Limb (tissue), 2 donors: ENCODE data around the gene PCDH12.

Experiments
- DNase-seq, 2 donors: peaks; one replicate each; pipeline ENCODE4 v3.0.0-alpha.2; 2016; ENCODE audit errors: extremely low spot score in 2 of 2

PCDH12 gene

DNA sequence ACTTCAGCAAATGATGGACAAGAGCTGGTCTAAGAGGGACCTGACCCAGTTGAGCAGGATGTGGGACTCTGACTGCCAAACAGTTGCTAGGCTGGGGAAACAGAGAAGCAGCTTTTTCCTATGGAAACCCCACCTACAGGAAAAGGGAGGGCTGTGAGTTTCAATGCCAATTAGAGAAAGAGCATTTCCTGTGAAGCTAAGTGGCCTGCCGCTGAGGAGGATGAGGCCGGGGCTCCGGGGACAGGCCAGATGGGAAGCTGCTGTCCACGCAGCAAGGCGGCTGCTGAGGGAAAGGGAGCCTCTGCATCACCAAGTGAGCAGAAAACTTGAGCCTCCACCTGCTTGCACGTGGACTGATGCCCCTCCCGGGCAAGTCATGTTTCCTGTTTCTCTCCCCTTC, at the start of gene PCDH12:
TSS of gene PCDH12 (minus strand) at position 90 of the 400 bp plus-strand sequence. CDS start 351 bp downstream, outside the sequence.
- no peak for DNase-seq

DNA sequence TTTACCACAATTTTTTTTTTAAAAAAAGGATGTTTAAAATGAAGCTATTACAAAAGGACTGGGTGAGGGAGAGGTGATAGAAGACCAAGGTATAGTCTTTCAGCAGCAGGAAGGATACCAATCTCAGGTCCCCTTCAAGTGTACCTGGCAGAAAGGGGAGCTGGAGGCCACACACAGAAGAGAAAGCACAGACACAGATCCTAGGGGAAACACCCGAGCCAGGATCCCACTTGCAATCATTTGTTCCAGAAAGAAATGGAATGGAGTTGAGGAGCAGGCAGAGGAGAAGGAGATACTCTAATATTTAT, 49.2 kb upstream of the PCDH12 start:
- no peak for DNase-seq

DNA sequence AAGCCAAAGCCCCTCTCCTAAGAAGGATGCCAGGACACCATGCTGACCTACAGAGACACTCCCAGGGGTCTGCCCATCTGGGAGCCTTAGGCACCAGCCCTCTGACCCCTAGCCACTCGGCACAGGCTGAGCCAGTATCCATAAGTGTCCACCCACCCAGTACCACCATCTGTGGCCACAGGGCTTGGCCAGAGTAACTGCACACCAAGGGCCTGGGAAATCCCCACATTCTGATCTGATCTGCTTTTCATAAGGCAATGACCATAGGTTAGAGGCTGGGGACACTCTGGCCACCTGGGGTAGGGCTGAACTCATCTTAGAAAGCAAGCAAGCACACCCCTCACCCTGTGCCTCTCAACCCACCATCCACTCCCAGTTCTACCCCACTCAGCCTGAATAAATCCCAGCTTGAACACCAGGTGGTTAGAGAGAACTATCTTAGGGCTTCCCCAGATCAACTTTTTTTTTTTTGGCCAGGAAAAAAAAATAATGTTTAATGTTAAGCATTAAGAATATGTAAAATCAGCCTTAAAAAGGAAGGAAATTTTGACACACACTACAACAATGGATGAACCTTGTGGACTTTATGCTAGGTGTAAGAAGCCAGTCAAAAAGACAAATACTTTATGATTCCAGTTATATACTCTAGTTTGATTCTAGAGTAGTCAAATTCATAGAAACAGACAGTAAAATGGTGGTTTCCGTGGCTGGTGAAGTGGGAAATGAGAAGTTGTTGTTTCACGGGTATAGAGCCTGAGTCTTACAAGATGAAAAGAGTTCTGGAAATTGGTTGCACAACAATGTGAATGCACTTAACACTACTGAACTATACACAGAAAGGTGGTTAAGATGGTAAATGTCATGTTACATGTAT, 48.6 kb upstream of the PCDH12 start:
- no peak for DNase-seq

DNA sequence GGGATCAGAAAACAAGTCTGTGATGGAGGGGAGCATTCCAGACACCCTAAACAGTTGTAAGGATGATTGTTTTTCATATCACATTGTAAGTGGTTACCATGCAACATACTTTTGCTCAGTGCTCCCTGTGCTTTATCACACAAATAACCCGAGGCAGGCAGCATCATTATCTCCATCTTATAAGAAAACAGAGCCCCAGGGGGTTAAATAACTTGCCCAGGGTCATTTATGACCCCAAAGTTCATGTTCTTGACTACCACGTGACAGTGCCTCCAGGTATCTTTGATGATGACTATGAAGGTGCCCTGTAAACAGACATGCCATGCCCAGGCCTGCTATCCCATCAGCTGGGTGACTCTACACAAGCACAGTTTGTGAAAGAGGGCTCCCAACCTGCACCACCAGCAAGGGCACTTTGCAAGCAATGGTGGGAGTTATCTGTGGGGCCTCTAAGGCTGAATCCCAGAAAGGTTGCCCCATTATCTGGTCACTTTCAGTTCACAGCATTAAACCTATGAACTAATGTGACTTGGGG, 45.3 kb upstream of the PCDH12 start:
- no peak for DNase-seq

DNA sequence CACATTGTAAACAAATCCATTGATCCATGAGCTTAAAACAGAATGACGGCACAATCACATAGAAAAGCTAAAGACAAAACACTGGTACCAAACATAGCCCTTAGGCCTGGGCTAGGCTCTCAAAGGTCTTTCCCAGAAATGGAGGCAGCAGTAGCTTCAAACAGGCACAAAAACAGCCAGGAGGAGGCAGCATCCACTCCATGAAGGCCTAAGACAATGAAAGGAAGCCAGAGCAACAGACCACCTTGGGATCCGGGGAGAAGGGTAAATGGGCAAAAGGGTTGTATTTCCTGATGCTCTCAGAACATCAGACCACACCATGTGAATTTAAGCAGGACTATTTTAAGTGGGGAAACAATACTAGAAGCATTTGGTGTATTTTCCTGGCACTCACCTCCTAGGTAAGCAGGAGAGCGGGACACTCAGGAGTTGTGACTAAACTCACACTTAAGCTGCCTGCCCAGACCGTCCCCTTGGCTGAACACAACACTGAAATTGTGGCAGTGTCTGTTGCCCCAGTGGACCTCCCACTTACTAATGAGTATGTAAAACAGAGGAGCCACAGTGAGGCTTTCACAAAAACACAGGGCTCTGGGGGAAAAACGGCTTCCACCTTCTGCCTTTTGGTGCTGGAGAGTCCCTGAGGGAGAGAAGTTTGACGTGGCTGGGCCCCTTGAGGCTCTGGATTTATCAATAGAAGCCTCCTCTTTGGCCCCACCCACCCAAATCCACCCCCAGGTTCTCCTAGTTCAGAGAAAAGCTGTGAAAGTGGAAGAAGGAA, 42.9 kb upstream of the PCDH12 start:
- no peak for DNase-seq

DNA sequence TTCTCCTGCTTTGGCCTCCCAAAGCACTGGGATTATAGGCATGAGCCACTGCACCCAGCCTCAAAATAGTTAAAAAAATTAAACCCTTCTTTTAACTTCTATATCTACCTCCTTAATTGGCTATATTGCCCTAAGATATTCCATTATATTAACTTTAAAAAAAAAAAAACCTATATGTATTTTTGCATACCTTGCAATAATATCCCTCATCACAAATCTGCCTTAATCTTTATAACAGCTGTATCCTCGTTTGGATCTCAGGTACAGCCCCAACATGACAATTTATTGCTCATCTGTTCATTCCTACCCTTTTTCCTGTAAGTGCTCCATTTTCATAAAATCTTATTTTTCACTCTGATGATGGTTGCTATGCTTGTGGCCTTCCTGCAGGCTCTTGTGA, 42.2 kb upstream of the PCDH12 start:
- DNase-seq: no peak

DNA sequence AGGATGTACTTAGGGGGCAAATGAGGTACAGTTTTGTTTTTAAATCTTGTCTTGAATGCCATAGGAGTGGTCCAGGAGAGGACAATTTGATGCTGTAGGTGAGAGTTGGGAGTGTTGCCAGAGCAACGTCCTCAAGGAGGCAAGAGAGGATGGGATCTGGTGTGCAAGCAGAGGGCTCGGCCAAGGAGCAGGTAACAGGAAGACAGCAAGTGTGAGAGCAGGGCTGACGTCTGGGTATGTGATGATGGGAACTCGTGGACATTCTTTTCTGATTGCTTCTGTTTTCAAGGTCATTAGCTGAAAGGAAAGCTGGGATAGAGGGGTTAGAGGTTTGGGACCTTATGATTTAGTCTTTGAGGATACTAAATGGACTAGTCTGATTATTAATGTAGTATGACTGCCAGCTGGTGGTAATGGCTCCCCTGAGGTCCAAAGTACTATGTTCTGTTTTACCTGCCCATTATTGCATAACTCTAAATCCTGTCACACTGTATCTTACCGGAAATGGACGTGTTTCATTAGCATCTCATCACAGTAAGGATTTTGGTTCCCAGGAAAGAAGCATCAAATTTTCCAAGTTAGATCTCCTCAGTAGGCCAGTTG, 39.5 kb upstream of the PCDH12 start:
- no peak for DNase-seq

DNA sequence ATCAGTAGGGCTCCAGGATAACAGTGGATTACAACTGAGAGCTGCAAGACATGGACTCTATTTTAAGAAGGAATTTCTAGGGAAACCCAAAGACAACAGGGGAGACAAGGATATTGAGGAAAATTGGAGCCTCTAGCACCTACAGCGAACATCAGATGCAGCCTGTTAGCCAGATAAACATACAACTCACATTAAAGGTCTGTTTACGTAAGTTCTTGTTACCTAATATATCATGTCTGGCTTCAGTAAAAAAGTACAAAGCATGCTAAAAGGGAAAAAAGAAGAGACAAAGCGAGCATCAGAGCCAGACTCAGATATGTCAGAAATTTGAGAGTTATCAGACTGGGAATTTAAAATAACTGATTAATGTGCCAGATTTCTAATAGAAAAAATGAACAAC, 37.7 kb upstream of the PCDH12 start:
- DNase-seq: no peak

DNA sequence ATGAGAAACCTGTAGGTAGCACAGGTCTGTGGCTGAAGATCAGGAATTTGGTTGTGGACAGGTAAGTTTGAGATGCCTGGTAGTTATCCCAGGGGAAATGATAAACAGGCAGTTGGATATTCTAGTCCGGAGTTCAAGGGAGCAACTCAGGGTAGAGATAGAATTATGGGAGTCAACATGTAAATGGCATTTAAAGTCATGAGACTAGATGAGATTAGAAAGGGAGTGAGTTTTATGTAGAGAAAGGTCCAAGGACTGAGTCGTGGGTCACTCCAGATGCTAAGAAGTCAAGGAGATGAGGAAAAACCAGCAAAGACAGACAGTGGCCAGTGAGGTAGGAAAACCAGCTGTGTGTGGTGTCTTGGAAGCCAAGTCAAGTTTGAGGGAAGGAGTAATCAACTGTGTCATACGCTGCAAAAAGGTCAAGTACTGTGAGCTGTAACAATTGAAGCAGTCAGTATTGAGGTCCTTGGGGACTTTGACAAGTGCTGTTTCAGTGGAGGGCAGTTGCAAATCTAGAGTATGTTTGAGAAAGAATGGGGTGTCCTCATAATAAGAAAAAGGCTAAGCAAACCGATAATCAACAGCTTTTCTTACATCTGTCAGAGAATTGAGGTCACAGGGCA, 36.6 kb upstream of the PCDH12 start:
- no peak for DNase-seq

DNA sequence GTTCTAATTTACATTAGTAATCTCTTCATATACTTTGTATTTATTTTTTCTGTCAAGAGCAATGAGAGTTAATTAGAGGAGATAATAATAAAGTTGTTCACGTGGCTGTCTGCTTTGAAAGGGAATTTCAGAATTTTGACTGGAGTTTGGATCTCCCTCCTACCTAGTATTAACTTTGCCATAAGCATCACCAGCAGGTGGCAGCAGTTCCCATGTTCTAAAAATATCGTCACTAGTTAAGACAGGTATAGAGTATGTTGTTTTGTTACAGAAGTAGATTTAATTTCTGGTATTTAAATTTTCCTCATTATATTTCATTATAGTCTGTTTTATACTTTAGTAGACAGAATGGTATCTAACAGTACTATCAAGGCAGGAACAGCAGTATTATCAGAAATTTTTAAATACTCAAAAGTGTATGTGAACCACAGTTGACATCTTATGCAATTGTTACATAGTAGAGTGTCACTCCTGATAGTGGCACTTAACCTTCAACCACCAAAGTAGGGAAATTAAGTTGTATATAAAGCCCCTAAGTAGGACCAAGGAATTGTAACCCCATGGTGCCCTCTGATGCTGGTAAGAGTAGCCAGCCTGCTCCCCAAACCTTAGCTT, 34.5 kb upstream of the PCDH12 start:
- peak; percentile 72 to 78 for DNase-seq

DNA sequence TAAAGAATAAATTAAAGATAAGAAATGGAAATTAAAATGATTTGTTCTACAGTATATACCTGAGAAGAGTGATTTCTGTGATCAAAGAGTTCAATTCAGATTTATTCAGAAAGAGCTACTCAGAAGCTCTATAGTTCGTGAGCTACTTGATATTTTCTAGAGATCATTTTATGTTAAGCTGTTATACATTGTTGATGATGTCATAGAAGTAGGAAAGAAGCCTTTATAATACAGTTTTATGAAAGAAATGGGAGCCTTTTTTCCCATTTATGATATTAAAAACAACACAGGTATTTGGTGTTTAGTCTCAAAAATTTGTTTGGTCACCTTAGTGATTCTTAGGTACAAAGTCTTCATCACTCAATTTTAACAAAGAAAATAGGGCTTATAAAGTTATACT, 31.7 kb upstream of the PCDH12 start:
- no peak for DNase-seq

DNA sequence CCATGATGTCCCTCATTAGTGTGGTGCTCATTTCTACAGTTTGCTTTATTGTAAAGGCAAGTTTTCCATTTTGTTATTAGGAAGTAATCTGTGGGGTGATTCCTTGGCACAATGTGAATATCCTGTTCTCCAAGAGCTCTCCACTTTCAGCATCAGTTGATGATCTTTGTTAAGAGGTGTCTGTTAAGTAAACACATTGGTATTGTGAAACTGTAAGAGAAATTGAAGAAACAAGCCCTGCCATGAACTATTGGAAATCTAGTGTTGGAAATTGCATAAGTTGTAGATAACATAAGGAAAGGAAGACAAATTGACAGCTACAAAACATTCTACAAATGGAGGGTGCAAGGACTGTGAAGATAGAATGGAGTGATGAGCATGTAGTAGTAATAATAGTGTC, 28.1 kb upstream of the PCDH12 start:
- DNase-seq: no peak

DNA sequence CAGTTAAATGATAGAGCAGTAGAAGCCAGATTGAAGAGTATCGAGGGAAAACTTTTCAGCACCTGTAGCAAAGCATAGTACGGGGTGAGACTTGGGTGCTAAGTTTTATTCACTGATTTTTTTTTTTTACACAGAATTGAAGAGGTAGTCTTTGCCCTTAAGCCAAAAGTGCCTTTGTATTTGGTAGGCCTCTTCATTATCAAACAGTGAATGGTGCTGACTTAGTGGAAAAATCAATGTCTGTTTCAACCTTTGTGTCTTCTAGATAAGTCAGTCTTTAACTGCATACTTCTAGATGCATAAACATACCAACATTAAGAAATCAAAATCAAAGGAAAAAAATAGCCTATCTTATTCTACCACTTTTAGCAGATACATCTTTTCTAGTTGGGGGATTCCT, 24.6 kb upstream of the PCDH12 start:
- no peak for DNase-seq

DNA sequence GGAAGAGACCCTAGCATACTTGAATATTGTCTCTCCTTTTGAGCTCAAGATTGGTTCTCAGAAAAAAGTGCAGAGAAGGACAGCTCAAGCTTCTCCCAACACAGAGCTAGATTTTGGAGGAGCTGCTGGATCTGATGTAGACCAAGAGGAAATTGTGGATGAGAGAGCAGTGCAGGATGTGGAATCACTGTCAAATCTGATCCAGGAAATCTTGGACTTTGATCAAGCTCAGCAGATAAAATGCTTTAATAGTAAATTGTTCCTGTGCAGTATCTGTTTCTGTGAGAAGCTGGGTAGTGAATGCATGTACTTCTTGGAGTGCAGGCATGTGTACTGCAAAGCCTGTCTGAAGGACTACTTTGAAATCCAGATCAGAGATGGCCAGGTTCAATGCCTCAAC, 20.4 kb upstream of the PCDH12 start:
- no peak for DNase-seq

DNA sequence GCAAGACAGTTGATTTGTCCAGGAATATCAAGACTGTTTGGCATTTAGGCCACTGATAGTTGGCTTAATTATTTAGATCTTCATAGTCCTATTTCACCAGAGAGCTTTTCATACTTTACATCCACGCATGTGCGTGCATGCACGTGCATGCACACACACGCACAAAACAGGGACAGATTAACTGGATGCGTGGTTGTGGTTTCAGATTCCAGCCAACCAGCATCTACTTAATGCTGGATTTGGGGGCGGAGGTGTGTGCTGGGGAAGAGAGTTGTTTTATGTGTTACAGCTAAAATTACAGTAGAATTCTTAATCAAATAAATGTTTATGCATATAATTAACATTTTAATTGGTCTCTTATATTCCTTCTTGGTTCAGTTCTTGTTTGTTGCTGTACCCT, 18.2 kb upstream of the PCDH12 start:
- no peak for DNase-seq

DNA sequence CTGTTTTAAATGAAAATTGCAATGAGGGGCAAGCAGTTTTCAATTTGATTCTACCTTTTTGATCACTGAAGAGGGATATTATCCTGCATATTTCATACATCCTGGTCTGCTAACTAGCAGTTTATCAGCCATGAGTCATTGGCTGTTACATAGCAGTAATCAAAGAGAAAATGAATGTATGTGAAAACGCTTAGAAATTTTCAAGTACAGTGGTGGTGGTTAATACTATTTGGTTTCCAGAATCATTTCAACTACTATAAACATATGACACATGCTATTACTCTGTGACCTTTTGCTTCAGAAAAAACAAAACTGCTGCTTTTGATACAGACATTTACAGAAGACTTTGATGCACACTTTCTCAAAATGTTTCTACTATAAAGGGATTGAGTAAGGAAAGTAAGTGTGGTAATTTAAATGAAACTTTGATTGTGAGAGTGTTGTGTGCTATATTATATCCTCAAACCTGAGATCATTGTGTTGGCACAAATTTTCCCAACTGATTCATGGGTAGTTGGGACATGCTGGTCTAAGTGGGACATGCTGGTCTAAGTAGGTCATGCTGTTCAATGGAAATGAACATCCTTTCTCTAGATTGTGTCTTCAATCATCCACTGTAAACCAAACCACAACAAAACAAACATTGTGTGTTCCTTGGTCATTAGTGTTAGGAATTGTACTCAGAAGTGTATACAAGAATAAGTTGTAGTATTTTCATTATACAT, 16.0 kb upstream of the PCDH12 start:
- no peak for DNase-seq

DNA sequence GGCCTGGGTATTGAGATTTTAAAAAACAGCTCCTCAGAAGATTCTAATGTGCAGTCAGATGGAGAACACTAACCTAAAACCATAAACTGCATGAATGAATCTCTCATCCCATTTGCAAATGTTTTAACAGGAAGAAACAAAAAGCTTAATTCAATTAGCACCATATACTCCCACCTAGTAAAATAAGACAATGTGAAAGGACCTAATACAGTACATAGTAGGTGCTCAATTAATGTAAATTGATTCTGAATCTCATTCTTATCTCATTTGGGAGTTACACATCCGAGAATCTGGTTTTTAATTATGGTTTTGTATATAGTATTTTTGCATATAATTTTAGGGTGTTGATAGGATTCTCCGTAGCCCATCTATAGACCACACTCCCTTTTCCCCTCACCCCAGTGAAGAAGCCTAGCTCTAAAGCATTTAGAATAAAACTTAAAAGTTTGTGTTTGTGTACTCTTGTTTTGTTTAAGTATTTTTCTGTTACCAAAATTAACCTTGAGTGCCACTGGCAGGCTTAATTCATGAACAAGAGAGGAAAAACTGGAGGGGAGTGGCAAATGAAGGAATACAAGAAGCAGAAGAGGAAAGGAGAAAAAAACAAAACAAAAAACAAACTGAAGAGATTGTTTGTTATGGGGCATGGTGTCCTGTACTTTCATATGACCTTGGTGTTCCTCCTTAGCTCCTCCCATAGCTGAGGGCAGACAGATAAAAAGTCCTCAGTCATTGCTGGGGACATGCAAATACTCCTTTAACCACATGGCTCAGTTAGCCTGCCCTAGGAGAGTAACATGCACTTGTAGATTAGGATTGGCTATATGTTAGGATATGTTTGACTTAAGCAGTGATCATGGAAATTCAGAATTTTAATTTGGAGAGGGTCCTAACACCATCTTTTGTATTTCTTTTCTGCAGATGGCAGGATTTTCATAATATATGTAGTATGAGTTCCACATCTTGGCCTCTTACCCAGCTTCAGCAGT, 12.1 kb upstream of the PCDH12 start:
- DNase-seq: no peak

DNA sequence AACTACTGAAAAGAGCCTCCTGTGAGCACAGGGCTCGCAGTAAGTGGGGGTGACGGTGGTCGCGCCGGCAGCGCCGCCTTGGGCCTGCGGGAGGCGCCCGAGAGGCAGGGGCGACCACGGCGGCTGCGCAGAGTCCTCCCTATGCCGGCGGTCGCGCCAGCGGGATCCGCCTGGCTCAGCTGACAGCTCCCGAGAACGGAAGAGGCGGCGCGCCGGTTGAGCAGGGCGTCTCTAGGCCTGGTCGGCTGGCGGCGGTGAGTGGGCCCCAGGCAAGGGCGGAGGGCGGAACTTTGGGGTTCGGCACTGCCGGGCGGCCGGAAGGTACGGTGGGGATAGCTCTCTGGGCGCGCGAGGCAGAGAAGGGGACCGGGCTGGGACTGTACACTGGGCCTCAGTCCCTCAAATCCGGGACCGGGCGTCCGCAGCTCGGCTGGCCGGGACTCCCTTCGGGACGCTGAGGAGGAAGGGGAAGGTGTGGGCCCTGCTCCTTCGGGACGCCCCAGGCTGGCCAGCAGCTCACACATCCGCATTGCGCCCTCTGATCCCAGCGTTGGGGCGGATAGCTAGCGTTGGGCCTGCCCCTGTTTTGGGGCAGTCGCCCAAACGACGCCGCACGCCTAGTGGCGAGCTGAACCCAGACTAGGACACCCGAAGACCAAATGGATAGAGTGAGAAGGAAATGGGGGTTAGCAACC, 11.1 kb upstream of the PCDH12 start, which contains the start of gene RNF14:
TSS of gene RNF14 (plus strand) at position 192 of the 695 bp plus-strand sequence. CDS start 4,484 bp downstream, outside the sequence.
- peak; percentile 95 to 96 for DNase-seq

DNA sequence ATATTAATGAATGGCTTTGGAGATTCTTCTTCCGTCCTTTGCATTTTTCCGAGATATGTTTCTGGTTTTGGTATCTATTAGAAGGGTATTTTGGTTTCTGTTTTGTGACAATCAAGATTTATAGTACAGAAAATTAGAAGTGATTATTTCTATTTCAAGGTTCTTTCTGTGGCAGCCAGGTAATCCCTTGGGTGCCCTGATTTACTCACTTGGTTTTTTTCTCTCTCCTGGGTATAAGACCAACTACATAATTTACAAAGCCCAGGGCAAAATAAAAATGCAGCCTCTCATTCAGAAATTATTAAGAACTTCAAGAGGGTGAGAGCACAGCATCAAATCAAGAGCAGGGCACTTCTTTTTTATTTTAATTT, 8.9 kb upstream of the PCDH12 start:
- DNase-seq: no peak
